ENCODE measurements around the gene DBH. TPM values are rescaled to one million over a fixed set of nuclear protein-coding genes. Genes with fewer than 3 reads are reported as not detected.

DBH gene
- total and polyA plus RNA-seq, 2 donors (not counting 3 experiments of a cell fraction or from before 2014, with no cell fraction given): not detected

- ChIA-PET CTCF (no interaction called here), POLR2A (no interaction called here)
- H3K36me3 ChIP-seq (ENCODE audit: control insufficient read depth in 2 of 2, extremely low read depth in 1 of 2, insufficient read depth in 2 of 2, low read length in 2 of 2): no peaks in the 10 kb centered on the region
- intact Hi-C loops (cut with micrococcal nuclease): no loop called here
- no peak for TF ChIP-seq EZH2 (IDR thresholded peaks at IDR 0.05; ENCODE audit: borderline replicate concordance, low read depth, low read length, severe bottlenecking)
- no peak for TF ChIP-seq POLR2A (IDR thresholded peaks at IDR 0.05; ENCODE audit: low read depth, low read length)
- TF ChIP-seq POLR2AphosphoS5 (IDR thresholded peaks at IDR 0.05; ENCODE audit: insufficient read depth, low read depth, low read length): no peak
- no peak for TF ChIP-seq CTCF (IDR thresholded peaks at IDR 0.05; ENCODE audit: extremely low read depth in 1 of 2, insufficient read depth in 1 of 2, low read depth in 1 of 2, low read length in 2 of 2)
- no peak for TF ChIP-seq MAX (IDR thresholded peaks at IDR 0.05; ENCODE audit: insufficient read depth, insufficient read length)
- no peak for TF ChIP-seq GATA2 (IDR thresholded peaks at IDR 0.05; ENCODE audit: insufficient read depth, insufficient read length, low read depth, low read length)
- TF ChIP-seq FOS (IDR thresholded peaks at IDR 0.05; ENCODE audit: borderline replicate concordance, insufficient read depth, low read length): no peak
- TF ChIP-seq JUN (IDR thresholded peaks at IDR 0.05; ENCODE audit: borderline replicate concordance, insufficient read depth, insufficient read length, low read depth): no peak
- H3K27me3 ChIP-seq (ENCODE audit: control insufficient read depth in 2 of 2, insufficient read depth in 2 of 2, low read length in 2 of 2): no peaks in the 10 kb centered on the region
- no peak overlapping the region for H3K4me3 ChIP-seq (replicated peaks in 1 of 3; ENCODE audit: insufficient read depth in 1 of 3, low read depth in 1 of 3, low read length in 3 of 3)
- no peak for FAIRE-seq
- H4K20me1 ChIP-seq (replicated peaks; ENCODE audit: control insufficient read depth, extremely low read depth, insufficient read depth, low read length): no peaks in the 10 kb centered on the region
- dilution Hi-C loops (cut with MboI; ENCODE audit: extremely low pct_ligation_motif_present, low sequenced_read_pairs): no loop called here
- H3K4me2 ChIP-seq (ENCODE audit: insufficient read depth, low read length): no peak overlapping the region
- no peaks in the 10 kb centered on the region for H3K9me1 ChIP-seq (replicated peaks; ENCODE audit: control insufficient read depth, extremely low read depth, insufficient read depth, low read length)
- no peaks in the 10 kb centered on the region for H3K79me2 ChIP-seq (ENCODE audit: control insufficient read depth, insufficient read depth, low read length)
- BruUV-seq (replicated peaks): no TSS peak
- peaks cover 1% of the 10 kb centered on the region for H3K9me3 ChIP-seq (replicated peaks; ENCODE audit: control insufficient read depth, insufficient read depth, low read length)
- DNase-seq (ENCODE audit: low read depth, low spot score): no peak
- H3K9ac ChIP-seq (replicated peaks; ENCODE audit: extremely low read depth, insufficient read depth, low read length): no peak overlapping the region
- no peaks in the 10 kb centered on the region for H3K4me1 ChIP-seq (ENCODE audit: control insufficient read depth, extremely low read depth, insufficient read depth, low read length)
- no peak overlapping the region for H3K27ac ChIP-seq (ENCODE audit: insufficient read depth, low read depth, low read length)
- no peak overlapping the region for H2AFZ ChIP-seq (ENCODE audit: low read depth, low read length)
These were observed 35.4 kb upstream of the DBH start for GRCh38 chr9:133600739-133601138.

All from endothelial cell of umbilical vein (primary cell).